HG03060 (cell line): ENCODE results near the gene PPA1.
"Not testable (repeated sequence)": the region's sequence is repeated elsewhere in the genome, so short reads cannot be mapped to it uniquely, and the experiment has no call there.

ENCODE experiments used
- ATAC-seq: cut with Tn5 transposase; IDR thresholded peaks from one replicate; pipeline ENCODE4 v1.9.1; 2021; ENCODE audit warnings: low read depth, moderate number of reproducible peaks; ENCODE audit not compliant: unreplicated experiment

Gene PPA1

DNA sequence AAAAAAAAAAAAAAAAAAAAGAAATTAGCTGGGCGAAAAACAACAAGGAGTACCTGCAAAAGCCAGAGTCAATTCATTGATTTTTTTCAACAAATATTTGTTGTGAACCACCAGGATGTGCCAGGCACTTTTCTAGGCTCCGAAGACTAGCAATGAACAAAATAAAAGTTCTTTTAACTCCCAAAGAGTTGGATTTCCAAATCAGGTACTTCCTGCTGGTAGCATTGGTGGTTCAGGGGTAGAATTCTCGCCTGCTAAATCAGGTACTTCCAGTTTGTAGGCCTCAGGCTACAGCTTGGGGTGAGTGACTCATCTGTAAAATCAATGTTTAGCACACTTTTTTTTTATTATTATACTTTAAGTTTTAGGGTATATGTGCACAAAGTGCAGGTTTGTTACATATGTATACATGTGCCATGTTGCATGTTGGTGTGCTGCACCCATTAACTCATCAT lies 10.9 kb downstream of the PPA1 start:
- no peak for ATAC-seq

DNA sequence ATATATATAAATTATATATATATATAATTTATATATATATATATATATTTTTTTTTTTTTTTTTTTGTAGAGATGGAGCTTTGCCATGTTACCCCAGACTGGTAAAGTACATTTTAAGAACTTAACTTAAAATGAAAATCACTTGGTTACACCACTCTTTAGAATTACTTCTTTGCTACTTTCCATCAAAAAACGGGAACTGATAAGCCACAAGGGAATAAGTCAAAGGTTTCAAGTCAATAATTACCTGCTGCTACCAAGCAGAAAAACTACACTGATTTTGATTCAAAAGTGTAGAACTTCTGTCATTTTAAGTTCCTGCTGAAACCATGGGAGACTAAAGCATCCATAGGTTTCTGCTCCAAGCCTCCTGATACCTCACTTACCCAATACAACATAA lies 12.2 kb downstream of the PPA1 start:
- ATAC-seq, result no peak

- no peak for ATAC-seq
Measured at GRCh38 chr10:70212879-70213278, 20.4 kb downstream of the PPA1 start.

DNA sequence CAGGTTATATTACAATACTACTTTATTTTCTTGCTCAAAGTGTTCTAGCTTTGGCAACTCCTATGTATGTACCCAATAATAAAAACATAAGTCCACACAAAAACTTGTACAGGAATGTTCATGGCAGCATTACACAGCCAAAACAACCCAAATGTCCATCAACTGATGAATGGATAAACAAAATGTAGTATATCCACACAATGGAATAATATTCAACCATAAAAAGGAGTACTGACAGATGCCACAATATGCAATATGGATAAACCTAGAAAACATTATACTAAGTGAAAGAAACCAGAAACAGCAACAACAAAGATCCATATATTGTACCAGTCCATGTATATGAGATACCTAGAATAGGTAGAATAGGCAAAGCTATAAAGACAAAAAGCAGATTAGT lies 21.0 kb downstream of the PPA1 start:
- ATAC-seq, result no peak

DNA sequence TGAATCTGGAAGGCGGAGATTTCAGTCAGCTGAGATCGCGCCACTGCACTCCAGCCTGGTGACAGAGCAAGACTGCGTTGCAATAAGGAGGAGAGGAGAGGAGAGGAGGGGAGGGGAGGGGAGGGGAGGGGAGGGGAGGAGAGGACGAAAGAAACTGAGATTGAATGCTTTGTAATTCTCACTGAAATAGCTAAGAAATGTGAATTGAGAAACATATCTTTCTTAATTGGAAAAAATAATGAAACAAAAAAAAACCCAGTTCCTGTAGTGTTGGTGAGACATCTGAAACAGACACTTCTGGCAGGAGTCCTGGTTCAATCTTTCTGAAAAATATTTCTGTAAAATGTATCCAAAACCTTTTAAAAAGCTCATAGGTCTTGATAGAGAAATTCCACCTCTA lies 26.5 kb downstream of the PPA1 start:
- ATAC-seq, result no peak

GRCh38 chr10:70201105-70201504 lies 32.1 kb downstream of the PPA1 start:
- ATAC-seq, result no peak

DNA sequence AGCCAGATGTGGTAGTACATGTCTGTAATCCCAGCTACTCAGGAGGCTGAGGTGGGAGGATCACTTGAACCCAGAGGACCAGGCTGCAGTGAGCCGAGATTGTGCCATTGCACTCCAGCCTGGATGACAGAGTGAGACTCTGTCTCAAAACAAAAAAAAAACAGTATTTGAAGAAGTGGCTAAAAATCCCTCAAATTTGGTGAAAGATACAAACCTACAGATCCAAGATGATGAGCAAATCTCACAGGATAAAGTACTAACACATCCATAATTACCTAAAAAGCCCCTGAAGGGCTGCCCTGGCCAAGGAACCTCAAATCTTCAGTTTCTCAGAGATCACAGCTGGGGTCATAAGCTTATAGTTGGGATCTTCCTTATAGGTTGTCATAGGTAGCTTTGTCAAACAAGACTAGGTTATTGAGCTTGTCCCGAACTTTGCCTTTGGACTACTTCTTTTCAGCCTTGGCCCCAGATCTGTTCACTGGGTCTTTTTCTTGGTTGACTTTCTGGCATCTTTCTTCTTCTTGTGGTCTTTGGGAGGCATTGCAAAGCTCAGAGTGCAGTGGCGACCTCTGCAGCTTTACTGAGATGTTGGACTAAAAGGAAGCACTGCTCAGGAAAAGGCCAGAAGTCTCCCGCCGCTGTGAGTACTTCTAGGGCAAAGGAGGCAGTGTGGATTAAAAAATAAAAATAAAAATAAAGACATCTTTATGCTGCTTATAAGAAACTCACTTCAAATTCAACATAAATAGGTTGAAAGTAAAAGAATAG lies 34.3 kb downstream of the PPA1 start:
- no peak for ATAC-seq

DNA sequence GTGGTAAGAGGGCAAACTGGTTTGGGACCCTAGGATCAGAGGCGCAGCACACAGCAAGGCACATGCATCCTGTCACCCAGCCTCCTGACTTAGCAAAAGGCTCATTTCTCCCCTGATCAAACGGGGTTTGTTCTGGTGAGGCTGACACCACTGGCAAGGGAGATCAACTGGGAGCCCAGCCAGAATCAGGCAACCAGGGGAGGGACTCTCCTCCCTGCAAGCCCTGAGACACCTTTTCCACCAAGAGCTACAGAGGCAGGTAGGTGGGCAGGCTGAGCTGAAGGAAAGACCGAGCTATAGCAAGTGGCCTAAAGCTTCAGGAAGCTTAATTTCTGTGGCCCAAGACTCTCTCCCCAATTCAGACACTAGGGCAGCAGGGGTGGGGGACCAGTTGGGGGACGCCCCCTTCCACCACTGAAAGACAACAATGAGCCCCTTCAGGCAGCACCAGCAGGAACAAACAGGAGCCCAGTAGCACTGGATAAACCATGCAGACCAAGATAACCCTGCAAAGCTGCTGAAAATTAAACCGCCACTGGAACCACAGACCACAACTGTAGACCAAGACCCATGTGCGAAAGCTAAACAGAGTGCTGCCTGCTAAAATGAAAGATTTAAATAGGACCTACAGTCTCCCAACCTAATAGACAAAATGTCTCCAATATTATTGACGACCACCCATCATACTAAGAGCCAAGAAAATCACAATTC lies 35.8 kb downstream of the PPA1 start:
- no peak for ATAC-seq

DNA sequence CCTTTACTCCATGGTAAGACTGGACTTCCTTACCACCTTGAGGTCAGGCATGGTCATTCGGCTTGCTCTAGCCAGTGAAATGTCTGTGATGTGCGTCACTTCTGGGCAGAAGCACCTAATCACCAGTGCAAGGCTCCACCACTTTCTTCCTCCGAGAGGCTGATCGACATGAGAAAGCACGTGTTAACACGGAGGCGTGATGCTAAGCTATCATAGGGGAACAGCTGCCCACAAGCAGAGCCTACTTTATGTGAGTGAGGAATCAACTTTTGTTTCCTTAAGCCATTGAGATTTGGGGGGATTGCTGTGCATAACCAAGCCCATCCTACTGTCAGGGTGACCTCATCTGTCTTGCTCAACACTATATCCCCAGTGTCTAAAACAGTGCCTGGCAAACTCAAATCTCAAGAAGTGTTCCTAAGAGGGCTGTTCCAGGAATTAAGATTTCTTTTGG lies 39.8 kb downstream of the PPA1 start:
- ATAC-seq, result no peak

- ATAC-seq, result no peak
Measured at GRCh38 chr10:70192326-70192968, 40.8 kb downstream of the PPA1 start.

GRCh38 chr10:70191972-70192305 lies 41.3 kb downstream of the PPA1 start:
- no peak for ATAC-seq

- ATAC-seq, result no peak
Measured at GRCh38 chr10:70191161-70191971, 41.9 kb downstream of the PPA1 start.

GRCh38 chr10:70190581-70190980 lies 42.6 kb downstream of the PPA1 start:
- ATAC-seq, result no peak

DNA sequence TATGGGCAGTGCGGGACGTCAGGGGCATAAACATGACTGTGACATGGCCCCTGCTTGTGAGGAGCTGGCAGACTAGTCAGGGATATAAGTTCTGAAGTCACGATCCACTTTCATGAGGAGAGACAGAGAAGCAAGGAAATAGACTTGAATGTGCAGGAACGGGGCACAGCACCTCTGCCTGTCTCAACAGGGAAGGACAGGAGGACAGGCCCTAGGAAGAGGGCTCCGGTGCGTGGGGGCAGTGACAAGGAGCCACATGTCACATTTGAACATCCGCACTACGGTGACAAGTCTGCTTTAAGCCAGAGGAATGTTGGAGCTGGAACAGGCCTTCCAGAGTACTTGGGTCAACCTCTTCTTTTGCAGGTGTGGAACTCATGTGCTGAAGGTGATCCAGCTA lies 43.1 kb downstream of the PPA1 start:
- ATAC-seq, result no peak

GRCh38 chr10:70188768-70189167 lies 44.5 kb downstream of the PPA1 start:
- no peak for ATAC-seq

GRCh38 chr10:70186571-70186970 lies 46.7 kb downstream of the PPA1 start:
- ATAC-seq, result no peak

- ATAC-seq, result no peak
Measured at GRCh38 chr10:70186090-70186489, 47.1 kb downstream of the PPA1 start.

GRCh38 chr10:70183304-70183703 lies 49.9 kb downstream of the PPA1 start:
- no peak for ATAC-seq

- ATAC-seq, result not testable (repeated sequence)
Measured at GRCh38 chr10:70179209-70179608, 54.0 kb downstream of the PPA1 start.

- no peak for ATAC-seq
Measured at GRCh38 chr10:70178139-70178725, 55.0 kb downstream of the PPA1 start.
